Activated CD4-positive, CD25-positive, alpha-beta regulatory T cell treated with anti-CD3 and anti-CD28 coated beads, Interleukin-2, amount 50 U/mL, for 72 hours (primary cell): ENCODE measurements around the gene VPS37C.
"Not testable (repeated sequence)": the region's sequence is repeated elsewhere in the genome, so short reads cannot be mapped to it uniquely, and the experiment has no call there.

ENCODE experiments used
- DNase-seq: peaks from one replicate; pipeline ENCODE4 v3.0.0; 2021

VPS37C gene

DNA sequence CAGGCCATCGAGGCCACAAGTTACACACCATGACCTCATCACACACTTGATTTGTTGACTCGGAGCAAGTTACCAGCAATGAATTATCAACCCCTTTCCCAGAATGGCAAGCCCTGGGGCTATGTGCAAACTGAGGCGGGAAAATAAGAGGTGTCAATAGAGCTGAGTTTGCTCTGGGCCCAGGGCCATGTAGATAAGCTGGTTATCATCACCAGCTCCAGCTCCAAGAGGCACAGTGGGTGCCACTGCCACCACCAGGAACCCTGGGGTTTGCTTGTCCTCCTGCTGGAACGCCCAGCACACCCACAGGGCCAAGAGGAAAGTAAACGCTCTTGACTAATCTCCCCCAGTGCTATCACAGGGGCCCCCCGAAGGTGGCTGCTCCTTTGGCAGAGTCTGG, 13.0 kb upstream of the VPS37C start:
- no peak for DNase-seq

DNA sequence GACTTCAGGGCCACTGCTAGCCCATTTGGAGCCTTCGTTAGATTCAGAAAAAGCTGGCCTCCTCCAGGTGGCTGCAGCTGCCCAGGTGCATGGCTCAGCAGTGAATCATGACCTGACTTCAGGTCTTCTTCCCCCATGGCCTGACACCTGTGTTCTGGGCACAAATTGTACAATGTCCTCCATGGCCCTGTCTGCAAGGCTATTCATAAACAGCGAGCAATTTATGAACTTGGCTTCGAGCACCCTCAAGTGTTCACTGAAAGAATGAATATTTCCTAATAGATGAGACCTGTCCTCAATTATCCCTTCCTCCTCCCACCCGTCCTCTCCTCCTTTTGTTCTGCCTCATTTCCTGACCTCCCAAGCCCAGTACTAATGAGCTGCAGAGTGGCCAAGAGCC, 12.2 kb upstream of the VPS37C start:
- no peak for DNase-seq

DNA sequence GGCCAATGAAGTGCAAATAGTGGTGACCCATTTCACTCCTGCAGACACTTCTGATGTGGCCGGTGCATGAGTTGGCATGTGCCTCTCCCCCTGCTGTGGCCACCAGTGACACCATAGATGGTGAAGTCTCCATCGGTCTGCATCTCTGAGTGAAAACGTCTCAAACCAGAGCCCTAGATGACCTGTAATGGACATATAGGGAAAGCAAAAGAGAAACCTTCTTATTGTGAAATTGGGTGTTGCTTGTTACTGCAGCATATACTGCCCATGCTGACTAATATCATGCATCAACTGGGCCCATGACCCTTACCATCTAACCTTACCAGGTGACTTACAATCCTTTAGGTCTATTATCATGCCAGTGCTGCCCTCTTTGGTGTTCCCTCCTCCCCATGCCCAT, 11.7 kb upstream of the VPS37C start:
- DNase-seq: no peak

DNA sequence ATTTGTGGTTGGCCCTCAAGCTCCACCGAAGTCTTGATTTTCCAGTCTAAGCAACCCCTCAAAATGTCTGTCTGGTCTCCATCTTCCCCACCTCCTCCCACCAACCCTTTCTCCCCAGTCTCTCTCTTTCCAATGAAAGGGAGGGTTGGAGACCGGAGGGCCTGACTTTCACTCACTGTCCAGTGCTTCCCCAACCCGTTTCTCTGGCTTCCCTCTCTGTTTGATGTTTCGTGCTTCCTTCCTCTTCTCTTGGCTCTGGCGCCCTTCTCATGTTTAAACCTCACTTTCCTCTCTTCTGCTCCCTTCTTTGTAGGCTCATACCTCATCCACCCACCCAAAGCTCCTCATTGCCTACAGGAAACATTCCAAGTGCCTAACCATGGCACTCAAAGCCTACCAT, 11.1 kb upstream of the VPS37C start:
- DNase-seq: no peak

DNA sequence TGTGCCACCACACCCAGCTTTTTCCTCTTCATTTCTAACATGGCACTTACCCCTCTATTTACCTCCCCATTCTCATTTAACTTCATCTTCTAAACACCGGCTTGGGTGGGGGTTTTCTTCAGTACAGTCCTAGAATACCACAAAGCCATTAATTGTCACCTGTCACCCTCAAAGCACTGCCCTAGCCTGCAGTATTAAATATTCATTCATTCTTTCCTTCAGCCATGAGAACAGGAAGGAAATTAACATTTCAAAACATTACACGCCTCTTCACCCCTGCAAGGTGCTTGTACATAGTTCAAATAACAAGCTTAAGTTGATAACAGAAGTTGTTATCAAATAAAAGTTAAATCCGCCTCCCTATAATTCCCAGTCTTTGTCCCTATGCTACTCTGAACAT, 10.7 kb upstream of the VPS37C start:
- no peak for DNase-seq

DNA sequence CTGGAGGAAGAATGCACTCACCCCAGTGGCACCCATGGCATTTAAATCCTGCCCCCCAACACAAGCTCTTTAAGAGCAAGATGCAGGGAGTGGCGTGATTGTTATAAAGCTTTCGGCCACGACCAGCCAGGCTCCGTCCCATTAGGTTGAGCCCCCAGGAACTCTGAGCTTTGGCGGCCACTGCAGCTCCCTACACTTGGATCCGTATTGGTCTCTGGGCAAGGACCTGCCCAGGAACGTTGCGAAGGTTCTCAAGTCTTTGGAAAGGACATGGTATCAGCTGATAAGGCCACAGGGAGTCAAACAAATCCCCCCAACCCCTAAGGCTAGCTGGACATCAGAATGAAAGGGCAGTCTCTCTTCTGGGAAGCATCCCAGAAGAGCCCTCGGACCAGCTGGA, 9.3 kb upstream of the VPS37C start:
- DNase-seq: no peak

DNA sequence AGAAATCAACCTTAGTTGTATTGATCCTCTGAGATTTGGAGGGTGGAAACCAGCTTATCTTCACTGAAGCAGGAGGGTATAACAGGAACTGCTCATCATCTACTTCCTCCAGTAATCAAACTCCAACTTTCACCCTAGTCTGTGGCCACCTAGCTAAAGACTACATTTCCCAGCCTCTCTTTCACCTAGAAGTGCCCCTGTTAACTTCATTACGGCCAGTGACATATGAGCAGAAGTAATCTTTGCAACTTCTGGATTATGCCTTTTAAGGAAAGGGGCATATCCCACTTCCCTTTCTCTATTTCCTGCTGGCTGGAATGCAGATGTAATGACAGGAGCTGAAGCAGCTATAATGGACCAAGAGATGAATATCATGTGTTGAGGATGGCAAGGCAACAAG, 7.6 kb upstream of the VPS37C start:
- no peak for DNase-seq

DNA sequence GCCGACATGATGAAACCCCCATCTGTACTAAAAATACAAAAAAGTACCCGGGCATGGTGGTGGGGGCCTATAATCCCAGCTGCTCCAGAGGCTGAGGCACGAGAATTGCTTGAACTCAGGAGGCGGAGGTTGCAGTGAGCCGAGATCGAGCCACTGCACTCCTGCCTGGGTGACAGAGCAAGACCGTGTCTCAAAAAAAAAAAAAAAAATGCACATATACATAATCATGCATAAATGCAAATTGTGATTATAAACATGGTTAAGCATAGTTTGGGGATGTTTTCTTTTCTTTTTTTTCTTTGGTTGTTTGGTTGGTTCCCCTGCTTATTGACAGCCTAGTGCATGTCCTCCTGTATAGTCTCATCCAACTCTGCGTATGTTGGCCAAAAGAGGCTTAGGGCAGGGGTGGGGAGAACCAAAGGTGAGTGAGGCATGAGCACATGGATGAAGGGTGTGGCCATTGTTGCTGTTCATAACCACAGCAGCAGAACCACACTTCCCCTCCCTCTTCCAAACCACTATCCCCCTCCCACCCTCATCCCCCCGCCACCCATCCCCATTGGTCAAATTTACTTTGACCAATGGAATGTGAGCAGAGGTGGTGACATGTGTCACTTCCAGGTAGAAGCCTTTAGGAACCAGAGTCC, 6.9 kb upstream of the VPS37C start:
- no peak for DNase-seq

DNA sequence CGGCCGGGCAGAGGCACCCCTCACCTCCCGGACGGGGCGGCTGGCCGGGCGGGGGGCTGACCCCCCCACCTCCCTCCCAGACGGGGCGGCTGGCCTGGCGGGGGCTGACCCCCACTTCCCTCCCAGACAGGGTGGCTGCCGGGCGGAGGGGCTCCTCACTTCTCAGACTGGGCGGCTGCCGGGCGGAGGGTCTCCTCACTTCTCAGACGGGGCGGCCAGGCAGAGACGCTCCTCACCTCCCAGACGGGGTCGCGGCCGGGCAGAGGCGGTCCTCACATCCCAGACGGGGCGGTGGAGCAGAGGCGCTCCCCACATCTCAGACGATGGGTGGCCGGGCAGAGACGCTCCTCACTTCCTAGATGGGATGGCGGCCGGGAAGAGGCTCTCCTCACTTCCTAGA, 5.1 kb upstream of the VPS37C start:
- DNase-seq: not testable (repeated sequence)

DNA sequence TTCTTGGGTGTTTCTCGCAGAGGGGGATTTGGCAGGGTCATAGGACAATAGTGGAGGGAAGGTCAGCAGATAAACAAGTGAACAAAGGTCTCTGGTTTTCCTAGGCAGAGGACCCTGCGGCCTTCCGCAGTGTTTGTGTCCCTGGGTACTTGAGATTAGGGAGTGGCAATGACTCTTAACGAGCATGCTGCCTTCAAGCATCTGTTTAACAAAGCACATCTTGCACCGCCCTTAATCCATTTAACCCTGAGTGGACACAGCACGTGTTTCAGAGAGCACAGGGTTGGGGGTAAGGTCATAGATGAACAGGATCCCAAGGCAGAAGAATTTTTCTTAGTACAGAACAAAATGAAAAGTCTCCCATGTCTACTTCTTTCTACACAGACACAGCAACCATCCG, 4.6 kb upstream of the VPS37C start:
- not testable (repeated sequence) for DNase-seq

DNA sequence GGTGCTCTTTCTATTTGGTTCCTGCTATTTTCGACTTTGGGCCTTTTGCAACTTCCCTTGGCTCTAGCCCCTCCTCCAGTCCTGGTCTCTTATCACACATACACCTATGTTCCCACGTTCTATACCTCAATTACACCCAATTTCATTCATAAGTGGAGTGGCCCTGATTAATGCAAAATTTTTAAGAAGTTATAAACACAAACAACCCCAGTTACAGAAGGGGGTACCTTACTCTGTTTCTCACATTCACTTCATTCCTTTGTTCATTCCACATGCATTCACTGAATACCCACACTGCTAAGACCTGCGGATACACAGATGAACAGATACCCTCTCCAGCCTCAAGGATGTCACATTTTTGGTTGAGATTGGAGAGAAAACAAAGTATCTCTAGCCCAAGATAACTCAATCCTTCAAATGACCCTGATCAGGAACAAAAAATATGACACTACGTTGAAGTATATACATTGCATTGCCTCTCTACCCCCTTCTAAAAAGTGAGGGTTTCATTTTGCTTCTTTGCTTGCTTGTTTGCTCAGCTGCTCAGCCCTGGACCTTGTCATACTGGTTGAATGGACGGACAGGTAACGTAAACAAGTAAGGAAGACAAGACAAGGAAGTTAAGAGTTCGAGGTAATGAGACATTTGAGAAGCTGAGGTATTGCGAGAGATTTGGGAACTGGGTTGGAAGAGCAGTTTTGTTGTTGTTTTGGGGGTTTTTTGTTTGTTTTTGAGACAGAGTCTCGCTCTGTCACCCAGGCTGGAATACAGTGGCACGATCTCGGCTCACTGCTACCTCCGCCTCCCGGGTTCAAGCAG, 3.6 kb upstream of the VPS37C start:
- no peak for DNase-seq

DNA sequence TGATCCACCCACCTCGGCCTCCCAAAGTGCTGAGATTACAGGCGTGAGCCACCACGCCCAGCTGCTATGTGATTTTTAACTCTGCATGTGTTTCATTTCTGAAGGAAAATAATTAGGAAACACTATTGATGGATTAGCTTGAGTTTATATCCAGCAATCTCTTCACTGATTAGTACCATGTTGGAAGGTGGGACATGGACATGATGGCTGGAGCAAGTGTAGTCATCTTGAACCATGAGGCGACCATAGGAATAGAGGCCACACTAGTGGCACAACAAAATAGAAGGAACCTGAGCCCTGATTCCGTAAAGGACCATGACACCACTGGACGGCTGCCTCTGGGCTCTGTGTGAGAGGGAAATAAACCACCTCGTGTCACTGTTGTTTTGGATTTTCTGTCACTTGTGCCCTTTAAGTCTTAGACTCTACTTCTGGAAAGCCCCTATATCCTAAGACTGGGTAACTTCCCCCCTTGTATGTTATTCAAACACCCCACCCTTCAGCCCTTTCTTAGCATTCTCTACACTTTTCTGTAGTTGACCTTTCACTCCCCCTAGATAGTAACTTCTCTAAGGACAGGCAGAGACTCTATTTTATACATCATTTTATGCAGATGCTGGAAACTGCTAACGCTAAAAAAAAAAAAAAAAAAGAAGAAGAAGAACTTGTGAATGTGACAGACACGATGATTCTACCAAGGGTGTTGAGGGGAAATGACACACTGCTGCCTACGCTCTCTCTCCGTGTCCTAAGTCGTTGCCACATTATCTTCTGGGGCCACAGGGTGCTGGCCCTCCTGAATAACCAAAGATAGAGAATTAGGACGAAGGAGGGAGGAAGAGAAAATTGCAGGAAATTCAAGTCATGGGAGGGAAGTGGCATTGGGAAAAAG, 2.7 kb upstream of the VPS37C start:
- no peak for DNase-seq

DNA sequence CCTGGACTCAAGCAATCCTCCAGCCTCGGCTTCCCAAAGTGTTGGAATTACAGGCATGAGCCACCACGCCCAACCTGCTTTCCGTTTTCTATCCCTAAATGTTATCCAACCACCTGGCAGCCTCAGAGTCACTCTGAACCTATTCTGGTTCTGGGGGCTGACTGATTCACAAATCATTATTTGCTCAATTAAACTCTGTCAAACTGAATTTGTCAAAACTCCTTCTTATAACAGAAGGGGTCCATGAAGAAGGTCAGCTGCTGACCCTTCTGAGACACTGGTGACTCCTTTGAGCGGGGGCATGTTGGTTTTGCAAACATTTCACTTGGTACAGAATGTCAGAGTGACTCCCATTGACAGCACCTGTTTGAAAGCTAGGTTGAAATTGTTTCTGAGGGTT, 1.8 kb upstream of the VPS37C start:
- DNase-seq: no peak

DNA sequence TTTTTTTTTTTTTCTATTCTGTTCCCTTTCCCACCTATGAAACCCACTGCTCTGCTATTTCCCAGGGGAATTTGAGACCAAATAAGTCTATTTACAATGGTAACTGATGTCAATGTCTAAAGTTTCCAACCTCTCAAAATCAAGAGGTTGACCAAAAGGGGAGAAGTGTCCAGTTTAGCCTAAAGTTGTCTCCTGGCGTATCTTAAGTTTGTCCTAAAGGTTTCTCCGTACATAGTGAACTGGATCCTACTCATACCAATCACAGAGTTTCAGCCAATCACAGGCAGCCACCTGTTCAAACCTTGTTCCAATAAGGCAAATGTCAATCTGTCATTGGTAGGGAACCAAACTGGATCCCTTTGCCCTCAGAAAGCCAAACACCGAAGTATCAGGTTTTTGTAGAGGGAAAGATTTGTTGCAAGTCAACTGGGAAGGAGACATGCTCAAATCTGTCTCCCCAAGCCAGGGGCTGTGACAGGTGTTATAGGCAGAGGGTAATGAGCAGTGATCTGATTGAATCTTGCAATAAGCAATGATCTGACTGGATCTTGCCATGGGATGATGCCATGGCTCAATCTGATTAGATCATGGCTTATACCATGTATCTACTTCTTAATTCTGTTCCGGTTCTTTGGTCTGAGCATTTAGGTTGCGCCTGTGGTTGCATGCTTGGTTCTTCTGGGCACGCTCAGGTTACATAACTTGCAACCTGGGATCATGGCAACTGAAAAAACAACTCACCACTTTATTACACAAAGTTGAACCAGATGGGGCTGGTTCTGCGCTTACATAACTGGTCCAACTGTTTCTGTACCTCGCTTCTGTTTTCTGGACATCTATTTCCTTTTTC, 1.1 kb upstream of the VPS37C start:
- no peak for DNase-seq

DNA sequence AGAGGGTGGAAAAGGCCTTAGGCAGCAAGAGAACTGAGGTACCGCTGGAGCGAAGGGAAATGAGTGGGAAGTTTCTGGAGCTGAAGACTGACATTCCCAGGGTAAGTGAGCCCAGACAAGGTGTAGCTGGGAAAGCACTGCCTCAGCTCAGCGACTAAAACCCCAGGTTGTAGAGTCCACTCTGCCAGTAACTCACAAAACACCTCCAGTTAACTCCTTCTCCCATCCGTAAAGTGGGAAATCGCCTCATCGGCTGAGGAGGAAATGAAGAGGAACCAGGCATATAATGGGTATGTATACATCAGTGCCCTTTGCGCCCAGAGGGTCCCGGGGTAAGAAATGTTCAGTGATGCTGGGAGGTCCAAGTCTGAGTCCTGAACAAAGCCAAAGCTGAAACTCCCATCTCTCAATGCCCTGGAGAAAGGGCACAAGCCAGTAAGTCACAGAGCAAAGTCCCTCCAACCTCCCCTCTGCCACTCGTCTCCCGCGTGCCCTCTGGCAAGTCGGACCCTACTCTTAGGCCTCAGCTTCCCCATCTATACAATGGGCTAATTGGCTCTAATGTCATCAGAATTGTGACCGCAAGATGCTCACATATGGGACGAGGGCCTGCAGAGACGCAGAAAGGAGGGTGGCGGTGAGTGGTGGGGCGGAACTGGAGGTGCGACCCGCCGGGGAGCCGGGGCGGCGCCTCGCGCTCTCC, 588 bp downstream of the VPS37C start:
- no peak for DNase-seq

DNA sequence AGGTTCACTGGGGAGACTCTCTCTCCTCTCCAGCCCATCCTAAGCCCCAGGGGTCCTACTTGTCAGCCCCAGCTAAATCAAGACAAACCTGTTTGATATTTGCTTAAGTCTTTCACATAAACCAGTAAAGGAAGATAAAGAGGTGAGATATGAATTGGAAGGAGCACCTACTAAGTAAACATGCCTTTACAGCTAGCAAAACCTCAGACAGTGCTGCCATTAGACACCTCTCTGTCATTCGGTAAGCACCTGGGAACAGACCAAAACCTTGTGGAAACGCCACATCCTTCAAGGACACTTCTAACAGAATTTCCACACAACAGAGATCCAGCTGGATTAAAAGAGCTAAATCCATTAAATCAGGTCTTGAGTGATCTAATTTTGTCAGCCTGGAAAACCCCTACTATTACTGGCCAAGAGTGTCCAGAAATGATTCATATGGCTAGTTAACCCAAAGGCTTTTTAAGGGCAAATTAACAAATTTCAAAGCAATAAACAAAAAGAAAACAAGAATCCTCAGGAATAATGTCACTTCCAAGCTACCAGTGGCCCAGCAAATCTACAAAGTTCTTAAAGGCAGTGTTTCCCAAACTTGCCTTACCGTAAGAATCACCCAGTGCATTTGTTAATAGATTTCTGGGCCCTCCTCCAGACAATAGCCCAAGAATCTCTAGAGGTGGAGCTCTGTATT, 2.4 kb downstream of the VPS37C start:
- DNase-seq: no peak

DNA sequence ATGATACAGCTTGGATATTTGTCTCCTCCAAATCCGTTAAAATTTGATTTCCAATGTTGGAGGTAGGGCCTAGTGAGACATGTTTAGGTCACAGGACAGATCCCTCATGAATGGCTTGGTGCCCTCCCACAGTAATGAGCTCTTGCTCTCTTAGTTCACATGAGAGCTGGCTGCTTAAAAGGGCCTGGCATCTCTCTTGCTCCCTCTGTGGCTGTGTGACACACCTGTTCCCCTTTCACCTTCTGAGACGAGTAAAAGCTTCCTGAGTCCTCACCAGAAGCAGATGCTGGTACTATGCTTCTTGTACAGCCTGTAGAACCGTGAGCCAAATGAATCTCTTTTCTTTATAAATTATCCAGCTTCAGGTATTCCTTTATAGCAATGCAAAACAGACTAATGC, 3.5 kb downstream of the VPS37C start:
- DNase-seq: no peak

DNA sequence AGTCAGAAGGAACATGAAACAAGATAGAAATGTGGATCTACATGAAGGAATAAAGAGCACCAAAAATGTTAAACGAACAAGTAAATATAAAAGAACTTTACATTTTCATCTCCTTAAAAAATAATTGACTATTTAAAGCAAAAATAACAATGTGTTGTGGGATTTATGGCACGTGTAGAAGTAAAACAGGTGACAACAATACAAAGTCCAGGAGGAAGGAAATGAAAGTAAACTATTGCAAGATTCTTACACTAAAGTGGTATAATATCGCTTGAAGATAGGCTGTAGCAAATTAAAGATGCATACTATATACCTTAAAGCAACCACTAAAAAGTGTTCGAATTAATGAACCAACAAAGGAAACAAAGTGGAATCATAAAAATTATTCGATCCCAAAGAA, 5.5 kb downstream of the VPS37C start:
- DNase-seq: no peak

DNA sequence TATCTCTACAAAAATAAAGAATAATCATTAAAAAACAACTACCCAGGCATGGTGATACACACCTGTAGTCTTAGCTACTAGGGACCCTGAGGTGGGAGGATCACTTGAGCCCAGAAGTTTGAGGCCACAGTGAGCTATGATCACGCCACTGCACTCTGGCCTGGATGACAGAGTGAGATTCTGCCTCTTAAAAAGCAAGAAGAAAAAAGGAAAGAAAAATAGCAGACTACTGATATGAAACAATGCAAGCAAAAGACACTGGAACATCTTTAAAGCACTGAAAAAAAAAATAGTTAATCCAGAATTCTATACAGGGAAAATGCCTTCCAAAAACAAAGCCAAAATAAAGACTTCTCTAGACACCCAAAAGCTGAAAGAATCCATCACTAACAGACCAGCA, 5.9 kb downstream of the VPS37C start:
- no peak for DNase-seq

DNA sequence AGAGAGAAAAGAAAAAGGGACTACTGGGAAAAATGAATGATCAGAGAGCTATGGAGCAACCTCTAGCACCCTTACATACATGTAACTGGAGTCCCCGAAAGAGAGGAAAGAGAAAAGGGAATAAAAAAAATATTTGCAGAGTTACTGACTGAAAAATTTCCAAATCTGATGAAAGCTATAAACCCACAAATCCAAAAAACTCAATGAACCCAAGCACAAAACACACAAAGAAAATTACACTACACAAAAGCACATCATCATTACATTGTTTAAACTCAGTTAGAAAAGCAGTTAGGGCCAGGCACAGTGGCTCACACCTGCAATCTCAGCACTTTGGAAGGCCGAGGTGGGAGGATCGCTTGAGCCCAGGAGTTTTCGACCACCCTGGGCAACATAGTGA, 6.7 kb downstream of the VPS37C start:
- DNase-seq: no peak

DNA sequence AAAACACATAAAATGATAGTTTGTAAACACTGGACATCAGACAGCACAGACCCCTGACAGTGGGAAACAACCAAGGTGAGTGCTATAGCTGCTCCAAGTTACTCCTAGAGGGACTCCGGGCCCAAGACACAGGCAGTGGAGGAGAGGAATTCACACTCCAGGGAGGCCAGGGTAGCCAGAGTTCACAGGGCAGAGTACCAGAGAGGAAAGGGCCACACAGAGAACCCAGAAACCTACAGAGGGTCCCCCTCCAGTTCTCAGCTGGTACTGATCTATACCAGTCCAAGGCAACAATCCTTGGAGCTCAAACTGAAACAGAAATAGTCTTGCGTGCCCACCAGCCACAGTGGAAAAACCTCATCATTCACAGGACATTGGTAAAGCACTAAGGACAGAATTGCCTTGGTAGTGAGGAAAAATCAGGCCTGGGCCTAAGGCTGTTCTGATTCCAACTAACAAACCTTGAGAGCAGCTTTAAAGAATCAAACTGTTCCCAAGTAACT, 7.6 kb downstream of the VPS37C start:
- no peak for DNase-seq
